Heart right ventricle (tissue), 16 donors: ENCODE results near the gene CEP131. TPM values are rescaled to one million over a fixed set of nuclear protein-coding genes. Genes with fewer than 3 reads are reported as not detected.

Experiments used
- ATAC-seq, 8 donors: fragments of 200-7000 bp; cut with Tn5 transposase; one replicate each; pipeline ENCODE4 v1.9.1; 2020; ENCODE audit warnings: mild to moderate bottlenecking in 8 of 8, moderate library complexity in 8 of 8, moderate number of reproducible peaks in 1 of 8
- DNase-seq, 2 donors: peaks; one replicate each; pipeline ENCODE4 v3.0.0-alpha.2; 2020
- H3K27ac ChIP-seq, 10 donors: fragments of 200-600 bp; sonication (generic) in 2 of 10; one replicate each; pipeline versions ENCODE4 v1.5.0 to v1.8.0; 2020 to 2022; ENCODE audit warnings: mild to moderate bottlenecking in 3 of 10
- H3K27me3 ChIP-seq, 7 donors: fragments of 200-600 bp; one replicate each; pipeline ENCODE4 v1.8.0; 2021 to 2022; ENCODE audit warnings: mild to moderate bottlenecking in 2 of 7
- H3K36me3 ChIP-seq, 9 donors: fragments of 200-600 bp; sonication (generic) in 1 of 9; one replicate each; pipeline versions ENCODE4 v1.5.0 to v1.8.0; 2020 to 2022; ENCODE audit warnings: mild to moderate bottlenecking in 2 of 9
- H3K4me1 ChIP-seq, 9 donors: fragments of 200-600 bp; sonication (generic) in 1 of 9; one replicate each; pipeline versions ENCODE4 v1.5.0 to v1.8.0; 2020 to 2022; ENCODE audit warnings: mild to moderate bottlenecking in 4 of 9
- H3K4me3 ChIP-seq, 10 donors: fragments of 200-600 bp; sonication (generic) in 2 of 10; one replicate each; pipeline versions ENCODE4 v1.5.0 to v1.8.0; 2020 to 2022; ENCODE audit warnings: mild to moderate bottlenecking in 7 of 10, moderate library complexity in 2 of 10
- H3K9me3 ChIP-seq, 11 donors: fragments of 200-600 bp in 10 of 11; sonication (generic) in 2 of 11; one replicate each; pipeline versions ENCODE4 v1.5.0 to v1.8.0; 2013 to 2022; ENCODE audit warnings: mild to moderate bottlenecking in 2 of 11, control low read depth in 1 of 11, moderate library complexity in 1 of 11
- WGBS, 2 donors: extraction: QIAGEN DNeasy Blood & Tissue Kit; methylation state at CpG; one replicate each; pipeline ENCODE4 v1.1.7; 2013; ENCODE audit warnings: inconsistent platforms in 1 of 2; 5-methylcytosine and 5-hydroxymethylcytosine counted together
- intact Hi-C, 10 donors: fragments of 100-400 bp; cut with DNase I; formaldehyde crosslinking; loops; one replicate each; pipeline versions ENCODE4 v1.11.1 to v1.14.2; 2022
- polyA plus RNA-seq, 2 donors: library from polyadenylated mRNA; stranded (reverse); fragments of 200-250 nt; gene quantifications; one replicate each; pipeline ENCODE4 v1.2.3, GENCODE V29; 2013
- total RNA-seq, 10 donors: library from RNA; stranded (reverse); fragmentation: NEBNext Ultra II Directional in 3 of 10; extraction: Animal tissue kit (Norgen Biotek cat#: 25700) in 3 of 10; gene quantifications; one replicate each; pipeline versions ENCODE4 v1.2.1 to v1.2.4, GENCODE V29; 2021 to 2023
- TF ChIP-seq, protein P1 (sequence below), 9 donors: fragments of 200-600 bp; sonication (generic) in 2 of 9; IDR thresholded peaks; one replicate each; pipeline versions ENCODE4 v1.5.0 to v1.8.0; 2021 to 2022; ENCODE audit warnings: antibody characterized with exemption in 9 of 9, mild to moderate bottlenecking in 5 of 9, moderate library complexity in 1 of 9
- donor health status: Arrhythmogenic right ventricular cardiomyopathy.
- donor health status: ischemic (EF 13 %, LVEDD 7.1; RV severe dilation, severe dysfunction).
- donor health status: healthy with polysubstance abuse.
- donor health status: DM: no; HTN: yes; CAD: no.
- donor health status: DM: no; HTN: no; CAD: no.
- donor health status: ischemic (EF 25% LVEDD 6.9; RV normal size, moderate dysfunction).
- donor health status: ischemic (EF 25% LVEDD 5.7; RV mildly dilated, moderate dysfunction).
- donor health status: healthy.
- donor health status: DM: yes; HTN: yes; CAD: no.
- donor health status: Ischemic cardiomyopathy.
- donor health status: ischemic (EF 35%, LVEDD 5.7; RV mildly dilated, moderate dysfunction).
- donor health status: nonischemic (EF 11% LVEDD 7.7; RV severe dilation, severe dysfunction).
- donor health status: DM: yes; HTN: yes; CAD: no.
- donor health status: PGD.
- donor health status: ischemic (EF 29% LVEDD 5.4; RV normal size, mild dysfunction).
- donor health status: nonischemic (EF 23%, LVEDD 6.1; RV moderate dilation, normal function).

Gene CEP131
- total and polyA plus RNA-seq, 12 donors = 6.4 to 20.9 (median 8.0) TPM

DNA sequence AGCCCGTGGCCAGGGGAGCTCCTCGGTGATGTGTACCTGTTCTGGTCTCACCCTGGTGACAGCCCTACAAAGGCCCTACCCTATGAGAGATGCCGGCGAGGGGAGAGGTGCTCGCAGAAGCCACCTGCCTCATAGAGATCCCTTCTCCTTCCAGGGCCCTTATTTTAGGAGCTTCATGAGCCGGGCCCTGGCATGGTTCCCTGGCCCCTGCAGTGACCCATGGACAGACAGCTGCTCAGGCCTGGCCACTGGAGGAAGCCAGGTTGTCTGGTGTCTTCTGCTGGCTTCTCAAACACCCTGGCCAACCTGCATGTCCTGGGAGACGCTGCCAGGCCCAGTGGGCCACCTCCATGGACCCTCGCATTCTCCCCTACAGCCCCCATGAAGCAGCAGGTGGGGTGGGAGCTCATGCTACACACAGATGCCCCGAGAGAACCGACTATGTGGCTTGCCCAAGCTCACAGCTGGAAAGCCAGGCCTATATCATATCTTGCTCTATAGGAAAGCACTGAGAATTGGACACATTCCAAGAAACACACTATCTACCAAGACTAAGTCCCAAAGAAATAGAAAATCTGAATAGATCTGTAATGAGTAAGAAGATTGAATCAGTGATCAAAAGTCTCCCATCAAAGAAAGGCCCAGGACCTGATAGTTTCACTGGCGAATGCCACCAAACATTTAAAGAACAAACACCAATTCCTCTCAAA, 49.6 kb downstream of the CEP131 start:
- ATAC-seq (no peak), DNase-seq (no peak)
- peaks cover 0 to 11% (median 0%) of the 10 kb centered on the region in 11 donors for H3K9me3 ChIP-seq
- no peaks in the 10 kb centered on the region for H3K4me1 ChIP-seq
- intact Hi-C loops = no loop called here
- 82 to 83% methylated on average over 11 of the region's 11 CpGs for WGBS, 2 donors
- H3K27ac ChIP-seq = no peak overlapping the region
- TF ChIP-seq, protein P1, sequence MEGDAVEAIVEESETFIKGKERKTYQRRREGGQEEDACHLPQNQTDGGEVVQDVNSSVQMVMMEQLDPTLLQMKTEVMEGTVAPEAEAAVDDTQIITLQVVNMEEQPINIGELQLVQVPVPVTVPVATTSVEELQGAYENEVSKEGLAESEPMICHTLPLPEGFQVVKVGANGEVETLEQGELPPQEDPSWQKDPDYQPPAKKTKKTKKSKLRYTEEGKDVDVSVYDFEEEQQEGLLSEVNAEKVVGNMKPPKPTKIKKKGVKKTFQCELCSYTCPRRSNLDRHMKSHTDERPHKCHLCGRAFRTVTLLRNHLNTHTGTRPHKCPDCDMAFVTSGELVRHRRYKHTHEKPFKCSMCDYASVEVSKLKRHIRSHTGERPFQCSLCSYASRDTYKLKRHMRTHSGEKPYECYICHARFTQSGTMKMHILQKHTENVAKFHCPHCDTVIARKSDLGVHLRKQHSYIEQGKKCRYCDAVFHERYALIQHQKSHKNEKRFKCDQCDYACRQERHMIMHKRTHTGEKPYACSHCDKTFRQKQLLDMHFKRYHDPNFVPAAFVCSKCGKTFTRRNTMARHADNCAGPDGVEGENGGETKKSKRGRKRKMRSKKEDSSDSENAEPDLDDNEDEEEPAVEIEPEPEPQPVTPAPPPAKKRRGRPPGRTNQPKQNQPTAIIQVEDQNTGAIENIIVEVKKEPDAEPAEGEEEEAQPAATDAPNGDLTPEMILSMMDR (IDR thresholded peaks at IDR 0.05) = no peak
- H3K27me3 ChIP-seq = no peaks in the 10 kb centered on the region
- no peak overlapping the region for H3K4me3 ChIP-seq
- H3K36me3 ChIP-seq = no peaks in the 10 kb centered on the region

DNA sequence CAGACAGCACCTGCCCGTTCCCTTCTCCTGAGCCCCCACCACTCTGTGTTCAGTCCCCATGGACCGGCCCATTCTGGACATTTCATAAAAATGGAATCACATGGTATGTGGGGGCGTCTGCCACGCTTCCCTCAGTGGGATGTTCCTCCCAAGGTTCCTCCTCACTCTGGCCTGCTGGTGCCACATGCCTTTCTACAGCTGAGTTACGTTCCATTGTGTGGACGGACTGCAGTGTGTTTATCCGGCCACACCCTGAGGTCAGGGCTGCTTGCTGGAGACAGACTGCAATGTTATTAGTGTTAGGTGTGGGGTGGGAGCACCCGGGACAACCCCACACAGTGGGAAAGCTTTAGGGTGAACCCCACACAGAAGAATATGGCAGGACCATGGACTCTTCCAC, 50.8 kb downstream of the CEP131 start:
- Histone ChIP-seq H3K4me3 (no peak overlapping the region), H3K27ac (no peak overlapping the region), H3K4me1 (no peaks in the 10 kb centered on the region), H3K36me3 (no peaks in the 10 kb centered on the region), H3K27me3 (peaks cover 0 to 11% (median 4%) of the 10 kb centered on the region in 7 donors), H3K9me3 (peaks cover 0 to 11% (median 0%) of the 10 kb centered on the region in 11 donors)
- ATAC-seq (peak in 3 of 8 donors; percentile 17 to 42 (median 29)), DNase-seq (no peak)
- TF ChIP-seq, protein P1 (IDR thresholded peaks at IDR 0.05) = no peak
- 62 to 67% methylated on average over 8 of the region's 8 CpGs for WGBS, 2 donors
- intact Hi-C loops = no loop called here

DNA sequence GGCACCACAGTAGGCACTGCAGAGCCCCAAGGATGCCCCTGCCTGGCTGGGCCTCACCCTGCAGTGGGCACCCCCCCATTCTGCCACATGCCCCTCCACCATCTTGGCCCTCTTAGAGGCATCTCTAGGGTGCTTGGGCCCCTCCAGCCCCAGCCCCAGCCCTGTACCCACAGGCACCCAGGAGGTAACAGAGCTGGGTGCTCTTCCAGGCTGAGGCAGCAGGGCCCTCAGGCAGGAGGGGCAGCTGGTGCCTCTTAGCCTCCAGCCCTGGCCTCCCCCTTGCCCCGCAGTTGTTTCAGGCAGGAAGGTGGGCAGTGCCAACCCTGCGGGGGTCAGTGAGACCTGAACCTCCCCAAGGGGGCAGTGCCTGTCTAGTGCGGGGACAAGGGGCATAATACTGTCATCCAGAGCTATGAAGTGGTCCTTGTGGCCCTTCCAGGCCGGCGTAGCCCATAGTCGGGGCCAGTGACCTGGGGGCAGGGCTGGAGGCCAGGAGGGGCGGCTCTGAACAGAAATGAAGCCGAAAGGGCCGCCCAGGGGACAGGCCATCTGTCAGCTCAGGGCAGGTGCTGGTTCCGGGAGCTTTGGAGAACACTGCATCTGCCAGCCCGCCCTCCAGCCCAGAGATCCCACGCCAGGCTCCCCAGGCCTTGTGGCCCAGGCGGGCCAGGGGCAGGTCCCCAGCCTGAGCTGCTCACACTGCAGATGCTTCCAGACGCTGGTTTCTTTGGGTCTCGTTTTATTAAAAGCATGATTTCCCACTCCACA, 51.9 kb downstream of the CEP131 start:
- DNase-seq = no peak
- 90 to 93% methylated on average over 15 of the region's 15 CpGs for WGBS, 2 donors
- Histone ChIP-seq H3K36me3 (no peaks in the 10 kb centered on the region), H3K4me3 (no peak overlapping the region), H3K4me1 (peaks cover 0 to 4% (median 0%) of the 10 kb centered on the region in 9 donors), H3K27ac (no peak overlapping the region), H3K9me3 (peaks cover 0 to 10% (median 0%) of the 10 kb centered on the region in 11 donors), H3K27me3 (peaks cover 0 to 19% (median 10%) of the 10 kb centered on the region in 7 donors)
- intact Hi-C loops = no loop called here
- TF ChIP-seq, protein P1 (IDR thresholded peaks at IDR 0.05) = no peak
- no peak for ATAC-seq

DNA sequence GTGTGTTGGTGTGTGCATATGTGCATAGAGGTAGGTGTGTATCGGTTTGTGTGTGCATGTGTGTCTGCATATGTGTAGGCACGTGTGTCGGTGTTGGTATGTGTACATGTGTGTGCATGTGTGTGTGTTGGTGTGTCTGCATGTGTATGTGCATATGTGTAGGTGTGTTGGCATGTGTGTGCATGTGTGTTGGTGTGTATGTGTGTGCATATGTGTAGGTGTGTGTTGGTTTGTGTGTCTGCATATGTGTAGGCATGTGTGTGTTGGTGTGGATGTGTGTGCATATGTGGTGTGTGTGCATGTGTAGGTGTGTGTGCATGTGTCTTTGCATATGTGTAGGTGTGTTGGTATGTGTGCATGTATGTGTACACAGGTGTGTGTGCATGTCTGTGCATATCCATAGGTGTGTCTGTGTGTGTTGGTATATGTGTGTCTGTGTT, 52.9 kb downstream of the CEP131 start:
- WGBS, 2 donors = 97 to 100% methylated on average over 3 of the region's 3 CpGs
- no peak overlapping the region for H3K27ac ChIP-seq
- intact Hi-C loops = no loop called here
- H3K27me3 ChIP-seq = peaks cover 0 to 28% (median 18%) of the 10 kb centered on the region in 7 donors
- H3K9me3 ChIP-seq = no peaks in the 10 kb centered on the region
- H3K4me3 ChIP-seq = no peak overlapping the region
- no peak for DNase-seq
- H3K4me1 ChIP-seq = peaks cover 0 to 8% (median 5%) of the 10 kb centered on the region in 9 donors
- TF ChIP-seq, protein P1 (IDR thresholded peaks at IDR 0.05) = no peak
- no peaks in the 10 kb centered on the region for H3K36me3 ChIP-seq
- ATAC-seq = no peak
